HepG2 (cell line): ENCODE results near the gene CELF2.

Experiments
- BHLHE40 ChIP-seq: IDR thresholded peaks from 2 replicates; pipeline ENCODE4 v1.6.1; 2011; ENCODE audit warnings: low read length, improper control_type of control experiment
- PHB2 ChIP-seq: fragments of 450-650 bp; IDR thresholded peaks from 2 replicates; pipeline ENCODE4 v1.6.1; 2018; ENCODE audit not compliant: partially characterized antibody
- SP140L ChIP-seq: sonication (generic); formaldehyde crosslinking; IDR thresholded peaks from 2 replicates; pipeline ENCODE4 v1.4.0; 2020; ENCODE audit warnings: missing genetic modification reagents, borderline replicate concordance

DNA sequence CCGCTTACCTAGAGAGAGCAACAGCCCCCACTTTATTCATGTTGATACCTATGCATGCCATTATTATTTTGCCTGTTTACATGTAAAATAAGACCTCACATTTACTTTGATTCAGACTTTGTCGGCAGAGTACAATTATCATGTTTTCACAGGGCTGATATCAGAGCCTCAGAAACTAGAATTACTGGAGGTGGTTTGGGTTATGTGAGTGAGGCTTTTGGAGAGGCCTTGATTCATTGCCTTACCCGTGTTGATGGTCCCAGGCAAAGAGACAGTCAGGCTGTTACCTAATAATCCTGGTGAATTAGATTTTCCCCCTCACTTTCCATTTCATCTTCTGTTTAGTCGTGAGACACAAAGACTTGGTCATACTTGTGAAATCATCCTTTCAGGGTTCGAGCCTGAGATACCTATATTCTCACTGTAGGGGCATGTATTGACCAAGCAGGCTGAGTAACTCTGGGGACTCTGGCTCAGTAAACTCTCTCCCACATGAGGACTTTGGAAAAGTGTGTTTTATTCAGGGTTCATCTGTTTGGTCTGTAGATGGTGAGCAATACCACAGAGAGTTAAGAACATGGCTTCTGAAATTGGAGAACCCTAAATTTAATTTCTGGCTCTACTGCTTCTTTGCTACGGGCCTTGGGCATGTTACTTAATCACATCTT is 150.9 kb downstream of the CELF2 start:
- TF ChIP-seq SP140L (CRISPR knock-in tag) (no peak), BHLHE40 (no peak), PHB2 (no peak)
